Hippocampal formation (tissue), 2 donors: ENCODE data around the gene DCUN1D4.
"Not testable (repeated sequence)": the region's sequence is repeated elsewhere in the genome, so short reads cannot be mapped to it uniquely, and the experiment has no call there.

Experiments used
- DNase-seq, 2 donors: peaks; one replicate each; lab custom pipeline; 2025; lab: John Stamatoyannopoulos, UW

DCUN1D4 gene

DNA sequence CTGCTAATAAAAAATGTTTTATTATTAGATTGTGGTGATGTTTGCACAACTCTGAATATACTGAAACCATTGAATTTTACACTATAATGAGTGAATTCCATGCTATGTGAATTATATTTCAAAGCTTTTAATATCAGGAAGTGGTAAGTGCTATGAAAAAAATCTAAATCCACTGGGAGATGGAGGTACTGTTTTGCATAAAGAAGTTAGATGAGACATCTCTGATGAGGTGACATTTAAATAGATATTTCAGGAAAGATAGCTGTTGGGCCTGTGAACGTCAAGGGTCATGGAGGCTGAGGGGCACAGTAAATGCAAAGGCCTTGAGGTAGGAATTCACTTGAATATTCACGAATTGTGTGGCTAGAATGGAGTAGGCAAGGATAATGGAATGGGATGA lies 12.3 kb downstream of the DCUN1D4 start:
- no peak for DNase-seq

DNA sequence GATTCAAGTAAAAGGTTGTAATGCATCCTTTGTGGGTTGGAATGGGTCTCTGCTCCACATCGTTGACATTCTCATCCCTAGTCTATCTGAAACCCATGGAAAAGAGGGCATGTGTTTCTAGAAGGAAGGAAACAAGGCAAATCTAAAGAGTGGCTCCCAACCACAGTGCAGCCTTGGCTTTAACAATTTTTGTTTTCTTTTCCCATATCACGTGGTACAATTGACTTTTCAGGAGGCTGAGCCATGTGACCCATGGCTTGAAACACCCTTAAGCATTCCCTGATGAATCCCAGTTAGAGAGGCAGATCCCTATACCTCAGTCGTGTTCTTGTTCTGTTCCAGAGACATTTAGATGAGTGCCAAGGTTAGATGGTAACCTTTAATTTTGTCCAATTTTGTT lies 12.8 kb downstream of the DCUN1D4 start:
- DNase-seq: no peak

DNA sequence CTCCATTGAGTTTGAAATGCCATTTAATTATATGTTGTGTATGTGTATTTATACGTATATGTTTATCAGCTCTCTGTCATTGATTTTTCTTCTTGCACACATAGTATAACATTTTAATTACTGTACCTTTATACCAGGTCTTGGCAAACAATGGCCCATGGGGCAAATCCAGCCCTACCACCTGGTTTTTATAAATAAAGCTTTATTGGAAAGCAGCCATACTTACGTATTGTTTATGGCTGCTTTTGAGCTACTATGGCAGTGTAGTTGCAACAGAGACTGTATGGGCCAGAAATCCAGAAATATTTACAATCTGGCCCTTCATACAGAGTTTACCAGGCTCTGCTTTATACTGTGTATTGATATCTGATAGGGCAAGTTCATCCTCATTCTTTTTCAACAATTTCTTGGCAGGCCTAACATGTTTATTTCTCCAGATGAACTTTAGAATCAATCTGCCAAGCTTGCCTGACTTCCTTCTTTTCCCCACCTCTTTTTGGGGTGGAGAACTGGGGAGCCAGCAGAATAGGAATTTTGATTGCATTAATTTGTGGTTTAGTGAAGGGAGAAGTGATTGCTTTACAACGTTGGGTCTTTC lies 15.8 kb downstream of the DCUN1D4 start:
- DNase-seq: no peak

DNA sequence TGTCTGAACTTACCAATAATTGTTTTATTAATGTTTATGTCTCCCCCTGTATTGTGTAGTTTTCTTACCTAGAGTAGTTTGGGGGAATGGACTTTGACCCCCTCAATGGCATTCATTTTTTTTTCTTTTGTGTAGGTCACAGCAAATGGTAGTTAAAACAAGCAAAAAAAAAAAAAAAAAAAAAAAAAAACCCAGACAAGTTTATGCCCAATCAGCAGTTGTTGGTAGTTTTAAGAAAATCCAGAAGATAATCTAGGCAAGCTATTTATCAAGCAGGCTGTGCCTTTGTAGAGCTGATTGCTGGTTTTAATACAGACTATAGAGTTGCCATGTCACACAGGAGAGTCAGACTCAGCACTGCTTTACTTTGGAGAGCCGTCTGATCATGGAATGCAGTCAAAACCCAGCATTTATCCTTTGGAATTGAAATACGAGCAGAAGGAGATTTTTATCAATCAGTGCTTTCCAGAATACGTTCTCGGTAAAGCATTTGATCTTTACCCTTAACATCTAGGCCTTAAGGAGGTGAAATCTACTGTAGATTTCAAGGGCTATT lies 16.6 kb downstream of the DCUN1D4 start:
- no peak for DNase-seq

DNA sequence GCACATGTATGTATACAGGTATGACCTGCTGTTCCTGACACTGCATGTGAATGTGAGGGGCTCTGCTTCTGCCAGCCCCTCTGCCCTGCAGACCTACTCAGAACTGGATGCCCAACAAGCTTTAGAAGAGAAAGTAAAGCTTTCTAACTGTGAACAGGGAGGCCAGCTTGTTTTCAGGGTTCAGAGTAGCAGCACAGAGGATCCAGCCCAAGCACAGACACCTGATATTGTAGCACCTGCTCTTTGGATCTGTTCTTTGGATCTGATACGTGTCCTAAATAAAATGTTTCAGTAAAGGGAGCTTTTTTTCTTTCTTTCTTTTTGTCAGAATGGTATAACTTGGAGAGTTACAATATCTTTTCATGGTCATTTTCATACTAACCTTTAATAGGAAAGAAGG lies 19.2 kb downstream of the DCUN1D4 start:
- DNase-seq: no peak

DNA sequence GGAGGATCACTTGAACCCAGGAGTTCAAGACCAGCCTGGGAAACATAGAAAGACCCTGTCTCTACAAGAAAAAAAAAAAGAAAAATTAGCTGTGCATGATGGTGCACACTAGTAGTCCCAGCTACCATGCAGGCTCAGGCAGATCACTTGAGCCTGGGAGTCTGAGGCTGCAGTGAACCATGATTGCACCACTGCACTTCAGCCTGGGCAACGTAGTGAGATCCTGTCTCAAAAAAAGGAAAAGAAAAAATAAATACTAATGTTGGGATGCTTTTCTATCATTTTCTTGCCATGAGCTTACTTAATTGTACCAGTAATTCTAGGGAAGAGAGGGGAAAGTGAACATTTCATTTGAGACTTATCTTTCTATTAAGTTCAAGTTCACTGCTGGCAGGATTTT lies 19.8 kb downstream of the DCUN1D4 start:
- no peak for DNase-seq

DNA sequence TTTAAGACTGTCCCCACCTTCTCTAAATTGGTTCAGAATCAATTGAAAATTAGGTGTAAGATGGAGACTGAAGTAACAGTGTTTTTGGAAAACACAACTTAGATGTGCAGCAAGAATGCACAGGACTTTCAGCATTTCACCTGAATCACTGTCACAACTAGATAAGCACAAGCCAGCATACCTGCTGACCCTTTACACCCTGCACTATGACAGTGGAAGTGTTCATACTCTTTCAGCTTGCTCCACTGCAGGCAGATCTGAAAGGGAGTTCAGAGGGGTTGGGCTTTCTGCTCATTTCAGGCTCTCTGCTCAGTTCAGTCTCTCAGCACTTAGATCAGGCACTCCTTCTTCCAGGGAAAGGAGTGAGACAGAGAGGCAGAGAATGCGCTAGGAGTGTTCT lies 22.8 kb downstream of the DCUN1D4 start:
- DNase-seq: no peak

DNA sequence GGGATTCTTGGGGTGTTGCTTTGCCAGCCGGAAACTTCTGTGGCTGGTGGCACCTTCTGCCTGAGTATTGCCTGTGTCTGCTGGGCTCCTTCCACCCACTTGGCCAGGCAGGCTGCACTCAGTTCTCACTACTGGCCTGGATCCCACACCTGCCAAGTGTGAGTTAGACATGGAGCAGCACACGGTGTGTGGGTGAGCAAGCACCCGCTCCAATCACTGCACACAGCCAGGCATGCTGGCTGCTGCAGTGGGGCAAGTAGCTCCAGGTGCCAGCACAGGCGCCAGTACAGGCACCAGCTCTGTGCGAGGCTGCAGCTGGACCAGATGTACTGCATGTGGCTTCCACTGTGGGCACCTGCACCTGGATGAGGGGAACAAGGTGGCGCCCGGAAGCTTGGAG lies 23.9 kb downstream of the DCUN1D4 start:
- DNase-seq: peak in 1 of 2 donors; percentile 32

DNA sequence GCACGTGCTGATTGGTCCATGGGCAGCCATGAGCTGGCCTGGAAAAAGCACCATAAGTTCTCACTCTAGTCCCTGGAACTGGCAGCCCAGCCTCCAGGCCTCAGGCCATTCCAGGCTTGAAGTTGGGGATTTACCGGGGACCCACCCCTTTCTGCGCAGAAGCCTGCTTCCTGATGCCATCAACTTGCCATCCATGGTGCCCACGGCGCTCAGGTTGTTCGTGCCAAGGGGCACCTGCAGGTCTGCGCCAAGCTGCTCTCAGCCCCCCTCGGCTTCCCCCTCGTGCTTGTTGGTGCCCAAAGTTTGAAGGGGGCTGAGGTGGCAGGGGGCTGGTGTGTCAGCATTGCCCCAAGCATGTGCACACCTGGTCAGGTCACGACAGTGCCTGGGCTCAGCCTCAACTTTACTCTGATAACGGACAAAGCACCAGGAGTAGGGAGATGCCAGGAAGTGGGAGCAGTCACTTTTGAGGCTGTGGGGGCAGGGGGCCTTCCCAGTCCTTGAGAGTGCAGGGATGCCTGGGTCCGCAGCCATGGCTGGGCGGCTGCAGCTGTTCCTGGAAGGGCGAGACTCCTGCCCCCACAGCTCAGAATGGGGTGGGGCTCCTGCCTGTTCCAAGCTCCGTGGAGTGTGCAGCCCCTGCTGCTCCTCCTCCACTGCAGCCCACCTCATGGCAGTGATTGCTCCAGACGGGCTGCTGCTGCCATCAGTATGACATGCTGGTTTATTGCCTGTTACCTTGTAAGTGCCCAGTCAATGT lies 24.9 kb downstream of the DCUN1D4 start:
- no peak for DNase-seq

DNA sequence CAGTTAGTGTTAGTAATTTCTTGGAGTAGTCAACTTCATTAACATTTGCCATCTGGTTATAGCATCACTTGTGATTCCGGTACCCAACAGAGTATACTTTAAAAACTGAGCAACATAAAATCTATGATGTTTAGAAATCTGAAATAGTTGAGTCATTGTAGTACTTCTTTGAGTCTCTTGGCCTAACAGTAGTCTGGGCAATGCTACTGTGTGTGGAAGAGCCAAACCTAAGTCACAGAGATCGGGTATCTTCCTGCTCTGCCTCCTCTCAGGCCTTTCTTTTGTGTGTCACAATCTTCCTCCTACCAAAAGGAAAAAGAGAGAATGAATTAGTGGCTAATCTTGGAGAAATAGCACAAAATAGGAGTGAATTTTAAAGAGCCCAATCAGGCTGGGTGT lies 25.5 kb downstream of the DCUN1D4 start:
- no peak for DNase-seq

DNA sequence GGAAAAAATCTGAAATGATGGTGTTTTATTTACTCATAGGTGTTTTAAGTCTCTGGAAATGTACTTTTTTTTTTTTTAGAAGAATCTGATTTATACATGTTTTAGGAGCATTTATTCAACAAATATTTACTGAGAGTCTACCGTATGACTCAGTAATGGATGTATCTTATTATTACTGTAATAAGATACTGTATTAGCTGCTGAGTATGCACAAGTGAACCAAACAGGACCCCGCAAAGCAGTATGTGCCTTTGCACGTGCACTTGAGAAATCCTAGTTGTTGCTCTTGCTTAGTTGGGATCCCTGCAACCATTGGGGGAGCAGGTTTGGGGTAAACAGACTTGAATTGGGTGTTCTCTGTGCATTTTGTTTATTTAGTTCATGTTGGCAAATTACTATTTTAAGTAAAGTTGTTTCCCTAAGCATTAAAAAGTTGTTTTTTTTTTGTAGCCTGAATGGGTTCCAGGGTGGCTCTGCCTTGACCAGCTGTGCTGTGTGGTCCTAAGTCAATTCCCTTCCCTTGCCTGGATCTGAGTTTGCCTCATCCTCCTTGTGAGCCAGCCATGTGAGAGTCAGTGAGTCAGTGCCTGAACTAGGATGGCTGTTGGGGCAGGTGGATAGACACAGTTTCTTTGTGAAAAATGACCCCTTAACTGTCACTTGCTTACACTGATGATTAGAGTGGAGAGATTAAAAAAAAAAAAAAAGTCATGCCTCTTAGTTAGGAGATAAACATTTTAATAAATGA lies 27.7 kb downstream of the DCUN1D4 start:
- no peak for DNase-seq

DNA sequence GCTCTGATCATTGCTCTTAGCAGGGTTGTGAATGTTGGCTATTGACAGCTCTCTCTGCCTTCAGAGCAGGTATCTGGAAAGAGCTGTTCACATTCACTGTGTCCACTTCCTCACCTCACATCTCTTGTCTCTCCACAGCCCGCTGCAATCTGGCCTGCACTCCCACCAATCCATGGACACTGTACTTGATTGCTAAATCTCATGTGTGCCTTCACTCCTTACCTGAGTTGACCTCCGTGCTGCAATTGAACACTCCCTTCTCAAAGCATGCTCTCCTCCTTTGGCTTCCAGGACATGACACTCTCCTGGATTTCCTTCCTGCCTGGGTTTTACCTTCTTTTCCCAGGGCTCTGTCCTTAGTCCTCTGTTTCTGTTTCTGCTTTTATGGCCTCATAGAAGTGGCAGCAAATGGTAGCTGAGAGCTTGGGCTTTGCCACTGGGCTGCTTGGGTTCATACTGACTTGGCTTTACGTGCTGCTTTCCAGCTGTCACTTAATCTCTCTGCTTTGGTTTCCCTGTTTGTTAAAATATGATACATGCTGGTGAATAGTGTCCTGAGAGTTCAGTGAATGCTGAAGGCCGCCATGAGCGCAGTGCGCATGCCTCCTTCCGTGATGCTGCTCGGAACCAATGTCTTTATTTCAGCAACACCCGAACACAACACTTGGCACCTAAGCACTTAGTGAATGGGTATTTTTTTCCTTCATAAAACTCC lies 29.5 kb downstream of the DCUN1D4 start:
- DNase-seq: no peak

DNA sequence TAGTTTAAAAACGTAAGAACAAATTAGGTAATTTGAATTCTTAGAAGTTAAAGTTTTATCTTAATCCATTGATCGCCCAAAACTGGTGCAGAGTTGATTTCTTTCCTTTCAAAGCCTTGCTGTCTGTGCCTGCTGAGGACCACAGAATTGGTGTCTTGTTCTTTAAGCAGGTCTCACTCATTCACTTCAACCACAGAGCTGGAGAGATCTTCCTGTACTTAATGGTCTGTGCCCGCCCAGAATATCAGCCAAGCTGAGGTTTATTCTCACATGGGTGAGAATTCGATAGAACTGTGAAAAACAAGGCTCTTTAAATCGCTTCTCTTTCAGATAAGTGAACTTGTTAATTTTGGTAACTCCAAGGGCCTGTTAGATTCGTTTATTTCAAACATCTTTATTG lies 31.6 kb downstream of the DCUN1D4 start:
- no peak for DNase-seq

DNA sequence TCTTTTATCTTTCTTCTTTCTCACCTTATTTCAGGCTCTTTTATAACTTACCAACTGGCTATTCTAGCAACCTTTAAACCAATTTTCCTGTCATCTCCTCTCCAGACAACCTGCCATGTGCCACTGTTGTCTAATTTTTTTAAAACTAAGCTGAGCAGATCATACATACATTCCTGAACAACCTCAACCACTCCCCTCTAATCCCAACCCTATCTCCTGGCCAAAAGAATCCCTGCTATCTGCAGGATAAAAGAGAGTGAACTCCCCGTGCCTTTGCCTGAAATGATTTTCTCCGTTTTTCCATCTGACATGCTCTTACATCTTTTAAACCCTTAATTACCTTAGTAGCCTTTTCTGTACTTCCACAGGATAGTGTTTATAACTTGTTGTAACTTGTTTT lies 35.5 kb downstream of the DCUN1D4 start:
- no peak for DNase-seq

DNA sequence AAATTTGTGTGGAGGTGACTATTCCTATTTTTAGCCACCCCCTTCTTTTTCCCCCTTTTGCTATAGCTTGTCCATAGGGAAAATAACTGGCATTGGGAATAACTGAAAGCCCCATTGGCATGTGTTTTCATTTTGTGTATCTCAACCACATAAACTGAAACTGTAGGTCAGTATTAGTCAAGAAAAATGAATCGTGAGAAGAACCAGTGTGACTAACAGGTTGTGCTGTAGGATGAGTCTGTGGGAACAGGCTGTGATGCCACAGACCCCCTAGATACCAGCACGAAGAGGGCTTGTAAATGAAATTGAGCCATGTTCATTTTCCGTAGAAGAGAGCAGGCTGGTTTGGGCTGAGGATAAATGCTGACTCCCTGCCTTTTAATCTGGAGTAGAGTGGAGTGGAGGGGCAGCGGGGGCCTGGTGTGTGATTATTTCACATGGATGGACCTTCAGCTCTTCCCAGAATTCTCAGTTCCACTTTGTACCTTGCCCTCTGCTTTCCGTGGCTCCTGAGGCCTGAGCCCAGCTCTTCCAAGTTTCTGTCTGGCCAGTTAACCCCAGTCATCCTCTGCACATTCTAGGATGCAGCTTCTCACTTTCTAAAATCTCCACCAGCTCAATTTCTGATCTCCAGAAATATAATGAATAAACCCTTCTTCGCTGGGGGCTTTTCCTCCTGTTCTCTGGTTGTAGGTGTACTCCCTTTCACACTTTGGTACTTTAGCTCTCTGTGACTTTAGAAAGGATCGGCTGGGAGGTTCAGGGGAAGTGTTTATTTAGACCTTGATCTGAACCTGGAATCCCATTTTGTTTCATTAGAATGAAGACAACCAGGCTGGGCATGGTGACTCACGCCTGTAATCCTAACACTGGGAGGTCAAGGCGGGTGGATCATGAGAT lies 37.3 kb downstream of the DCUN1D4 start:
- no peak for DNase-seq

DNA sequence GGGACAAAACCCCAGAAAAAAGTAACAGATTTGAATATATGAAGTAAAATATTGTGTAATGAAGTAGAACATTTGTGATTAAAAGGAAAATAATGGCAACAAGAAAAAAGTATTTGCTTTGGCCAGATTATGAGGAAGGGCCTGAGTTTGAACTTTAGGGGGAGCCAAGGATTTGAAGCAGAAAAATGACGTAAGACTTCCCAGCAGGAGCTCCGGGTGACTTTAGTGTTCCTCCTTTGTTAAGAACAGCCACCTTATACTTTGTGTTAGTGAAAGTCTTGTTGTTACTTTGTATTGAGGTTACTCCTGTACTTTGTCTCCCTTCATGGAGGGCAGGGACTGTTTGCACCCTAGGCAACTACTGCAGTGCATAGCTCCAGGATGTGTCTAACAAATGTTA lies 41.1 kb downstream of the DCUN1D4 start:
- DNase-seq: no peak

DNA sequence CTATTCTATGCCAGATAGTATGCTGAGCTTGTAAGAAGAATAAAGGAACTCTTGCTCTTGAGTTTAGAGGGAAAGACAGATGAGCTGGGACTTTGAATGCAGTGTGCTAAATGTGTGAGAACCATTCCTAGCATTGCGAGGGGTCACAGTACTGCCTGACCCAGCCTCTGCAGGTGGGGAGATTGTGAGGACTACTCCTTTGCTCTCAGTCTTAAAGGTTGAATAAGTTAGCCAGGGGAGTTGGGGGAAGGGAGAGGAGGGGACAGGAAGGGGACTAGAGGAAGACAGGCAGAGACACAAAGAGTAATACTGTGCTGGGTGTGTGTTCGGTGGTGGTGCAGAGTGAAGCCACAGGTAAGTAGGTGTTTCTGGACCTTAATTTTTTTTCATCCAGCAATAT lies 41.7 kb downstream of the DCUN1D4 start:
- DNase-seq: no peak

DNA sequence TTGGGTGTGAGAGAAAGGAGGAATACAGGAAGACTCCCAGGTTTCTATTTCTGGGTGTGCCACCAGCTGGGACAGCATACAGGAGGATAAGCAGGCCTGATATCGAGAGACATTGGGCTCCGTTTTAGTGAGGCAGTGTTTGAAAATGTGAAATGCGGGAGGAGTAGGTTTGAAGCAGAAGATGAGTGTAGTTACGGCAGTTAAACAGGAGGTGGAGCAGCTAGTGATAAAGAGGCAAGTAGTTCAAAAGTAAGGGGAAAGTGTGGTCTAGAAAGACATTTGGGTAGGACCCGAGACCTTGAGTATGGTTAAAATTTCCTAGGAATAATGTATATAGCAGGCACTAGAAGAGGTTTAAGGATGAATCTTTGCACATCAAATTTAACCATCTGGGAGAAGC lies 42.4 kb downstream of the DCUN1D4 start:
- no peak for DNase-seq

DNA sequence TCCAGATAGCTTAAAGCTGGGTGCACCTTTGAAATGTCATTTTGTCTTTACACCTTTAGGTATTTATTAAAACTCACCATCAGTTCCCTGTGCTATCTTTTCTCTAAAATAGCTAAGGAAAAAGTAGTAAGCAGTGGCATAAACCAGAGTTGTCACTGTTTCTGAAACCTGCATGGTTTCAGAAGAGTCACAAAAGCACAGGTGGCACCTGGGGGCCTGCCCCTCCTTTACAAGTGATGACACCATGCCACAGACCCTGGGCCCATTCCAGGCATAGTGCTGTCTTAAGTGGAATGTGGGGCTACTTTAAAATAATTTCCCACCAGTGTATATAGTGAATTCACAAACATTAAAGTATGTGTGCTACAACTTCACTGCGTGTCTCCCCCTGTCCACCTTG lies 47.8 kb downstream of the DCUN1D4 start:
- no peak for DNase-seq

DNA sequence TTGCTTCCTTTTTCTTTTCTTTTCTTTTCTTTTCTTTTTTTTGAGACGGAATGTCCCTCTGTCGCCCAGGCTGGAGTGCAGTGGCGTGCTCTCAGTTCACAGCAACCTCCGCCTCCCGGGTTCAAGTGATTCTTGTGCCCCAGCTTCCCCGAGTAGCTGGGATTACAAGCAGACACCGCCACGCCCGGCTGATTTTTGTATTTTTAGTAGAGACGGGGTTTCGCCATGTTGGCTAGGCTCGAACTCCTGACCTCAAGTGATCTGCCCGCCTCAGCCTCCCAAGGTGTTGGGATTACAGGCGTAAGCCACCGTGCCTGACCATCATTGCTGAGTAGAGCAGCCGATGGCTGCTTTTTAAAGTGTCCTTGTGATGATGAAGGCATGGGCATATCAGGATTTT lies 50.4 kb downstream of the DCUN1D4 start:
- DNase-seq: not testable (repeated sequence)

DNA sequence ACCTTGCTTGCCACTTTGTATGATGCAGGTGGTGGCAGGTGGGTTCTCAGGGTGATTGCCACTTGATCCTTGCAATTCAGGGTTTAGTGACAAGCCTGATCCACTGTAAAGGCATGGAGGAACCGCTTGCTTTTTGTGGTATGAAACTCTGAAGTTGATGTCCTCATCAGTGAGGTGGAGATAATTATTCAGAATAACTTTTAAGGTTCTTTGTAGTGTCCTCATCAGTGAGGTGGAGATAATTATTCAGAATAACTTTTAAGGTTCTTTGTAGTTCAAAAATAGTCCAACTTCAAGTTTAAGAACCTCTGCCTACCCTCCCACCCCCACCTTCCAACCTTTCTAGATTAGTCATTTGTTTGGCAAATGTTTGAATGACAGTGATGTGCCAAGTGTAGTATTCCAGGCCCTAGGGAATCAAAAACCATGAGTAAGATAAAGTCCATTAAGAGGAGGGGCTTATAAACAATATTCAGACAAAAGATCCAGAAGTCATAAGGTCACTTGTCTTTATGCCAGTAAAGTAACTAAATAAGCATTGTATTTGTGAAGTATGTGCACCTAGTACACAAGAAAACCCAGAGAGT lies 51.2 kb downstream of the DCUN1D4 start:
- DNase-seq: no peak
